SU-DHL-6 (cell line): ENCODE results near the gene ARHGDIB.

Experiments used
- H2AFZ ChIP-seq: fragments of 200-600 bp; sonication (generic); 2 replicates; pipeline ENCODE4 v1.6.1; 2014; ENCODE audit warnings: low read depth, mild to moderate bottlenecking, moderate library complexity, mixed read lengths, antibody characterized with exemption, low read length; ENCODE audit not compliant: severe bottlenecking
- H3F3A ChIP-seq: fragments of 200-600 bp; shearing (Covaris generic); 2 replicates; pipeline ENCODE4 v1.6.0; 2016; ENCODE audit warnings: antibody characterized with exemption, mild to moderate bottlenecking; ENCODE audit not compliant: insufficient read depth
- H3K27ac ChIP-seq: fragments of 200-600 bp; sonication (generic); 2 replicates; pipeline ENCODE4 v1.5.1; 2016; ENCODE audit warnings: low read depth, mild to moderate bottlenecking, low read length, moderate library complexity, mixed read lengths
- H3K27me3 ChIP-seq: fragments of 200-600 bp; sonication (generic), shearing (Covaris generic); 2 replicates; pipeline ENCODE4 v1.6.0; 2014; ENCODE audit warnings: mild to moderate bottlenecking, low read length
- H3K36me3 ChIP-seq: fragments of 200-600 bp; sonication (generic); 2 replicates; pipeline ENCODE4 v1.6.1; 2014; ENCODE audit warnings: mild to moderate bottlenecking, low read length, mixed read lengths
- H3K4me2 ChIP-seq: fragments of 300-600, 200-600 bp; shearing (Covaris generic), sonication (generic); 2 replicates; pipeline ENCODE4 v1.6.0; 2014; ENCODE audit warnings: low read length, low read depth, mild to moderate bottlenecking; ENCODE audit not compliant: poor library complexity, severe bottlenecking
- H3K4me3 ChIP-seq: fragments of 200-600 bp; sonication (generic); 2 replicates; pipeline ENCODE4 v1.5.1; 2014; ENCODE audit warnings: antibody characterized with exemption, low read length, mild to moderate bottlenecking, mixed read lengths; ENCODE audit not compliant: insufficient read depth, poor library complexity, severe bottlenecking
- H3K79me2 ChIP-seq: fragments of 200-600 bp; sonication (generic); 2 replicates; pipeline ENCODE4 v1.6.1; 2014; ENCODE audit warnings: mild to moderate bottlenecking, low read length, moderate library complexity; ENCODE audit not compliant: insufficient read depth
- H3K9ac ChIP-seq: fragments of 200-600 bp; sonication (generic); 2 replicates; pipeline ENCODE4 v1.7.0; 2014; ENCODE audit warnings: mild to moderate bottlenecking, low read length
- H3K9me2 ChIP-seq: fragments of 200-600 bp; sonication (generic); replicated peaks from 2 replicates; pipeline ENCODE4 v1.6.1; 2014; ENCODE audit warnings: low read length; ENCODE audit not compliant: insufficient read depth
- H3K9me3 ChIP-seq: fragments of 200-600 bp; sonication (generic); 2 replicates; pipeline ENCODE4 v1.6.1; 2014; ENCODE audit warnings: low read length, mixed read lengths; ENCODE audit not compliant: insufficient read depth
- H4K20me1 ChIP-seq: fragments of 200-600 bp; sonication (generic); 2 replicates; pipeline ENCODE4 v1.6.1; 2014; ENCODE audit warnings: low read depth, mild to moderate bottlenecking, antibody characterized with exemption, low read length, moderate library complexity, mixed read lengths
- CTCF ChIP-seq: fragments of 200-600 bp; sonication (generic); IDR thresholded peaks from one replicate; pipeline ENCODE4 v1.5.1; 2017; ENCODE audit warnings: antibody characterized with exemption, mild to moderate bottlenecking, low read length, moderate library complexity; ENCODE audit not compliant: insufficient read depth, poor library complexity, severe bottlenecking
- EZH2phosphoT487 ChIP-seq: fragments of 200-600 bp; sonication (generic), shearing (Covaris generic); conservative IDR thresholded peaks from 2 replicates; pipeline ENCODE4 v1.6.1; 2018; ENCODE audit warnings: mild to moderate bottlenecking, antibody characterized with exemption, low read length, moderate library complexity, mixed read lengths

The ARHGDIB gene

GRCh38 chr12:14902465-14902864 lies 58.9 kb downstream of the ARHGDIB start:
- Histone ChIP-seq H3K4me2 (no peak overlapping the region), H3K4me3 (no peak overlapping the region), H3K9me3 (no peaks in the 10 kb centered on the region), H3K27me3 (no peaks in the 10 kb centered on the region), H3F3A (no peaks in the 10 kb centered on the region), H4K20me1 (no peaks in the 10 kb centered on the region; the same call in 1 of the 2 replicates), H3K9me2 (no peaks in the 10 kb centered on the region), H3K27ac (no peak overlapping the region), H3K79me2 (no peaks in the 10 kb centered on the region), H2AFZ (no peak overlapping the region), H3K9ac (no peak overlapping the region), H3K36me3 (no peaks in the 10 kb centered on the region)
- no peak for TF ChIP-seq EZH2phosphoT487
- TF ChIP-seq CTCF, result no peak

- no peaks in the 10 kb centered on the region; the same call in 1 of the 2 replicates for H4K20me1 ChIP-seq
- no peak overlapping the region for H2AFZ ChIP-seq
- no peak overlapping the region for H3K4me3 ChIP-seq
- no peaks in the 10 kb centered on the region for H3K9me3 ChIP-seq
- no peaks in the 10 kb centered on the region for H3K9me2 ChIP-seq
- TF ChIP-seq EZH2phosphoT487 (no peak), CTCF (no peak)
- no peaks in the 10 kb centered on the region for H3K27me3 ChIP-seq
- no peak overlapping the region for H3K4me2 ChIP-seq
- H3F3A ChIP-seq, result no peaks in the 10 kb centered on the region
- no peak overlapping the region for H3K27ac ChIP-seq
- no peak overlapping the region for H3K9ac ChIP-seq
- no peaks in the 10 kb centered on the region for H3K36me3 ChIP-seq
- H3K79me2 ChIP-seq, result no peaks in the 10 kb centered on the region
Measured at GRCh38 chr12:14901228-14901562, 60.2 kb downstream of the ARHGDIB start.

- no peak overlapping the region for H2AFZ ChIP-seq
- no peak overlapping the region for H3K4me3 ChIP-seq
- H3K9me3 ChIP-seq, result no peaks in the 10 kb centered on the region
- H3F3A ChIP-seq, result no peaks in the 10 kb centered on the region
- TF ChIP-seq CTCF (no peak), EZH2phosphoT487 (no peak)
- no peak overlapping the region for H3K27ac ChIP-seq
- no peak overlapping the region for H3K9ac ChIP-seq
- no peaks in the 10 kb centered on the region for H3K9me2 ChIP-seq
- H3K79me2 ChIP-seq, result no peaks in the 10 kb centered on the region
- no peaks in the 10 kb centered on the region for H3K36me3 ChIP-seq
- H3K4me2 ChIP-seq, result no peak overlapping the region
- no peaks in the 10 kb centered on the region for H3K27me3 ChIP-seq
- no peaks in the 10 kb centered on the region; the same call in 1 of the 2 replicates for H4K20me1 ChIP-seq
Measured at GRCh38 chr12:14900521-14901227, 60.7 kb downstream of the ARHGDIB start.
